ENCODE data around the gene HTT.
A peak's percentile ranks its signal among the peaks of the same experiment; 100 is the strongest.
"Not testable (repeated sequence)": the region's sequence is repeated elsewhere in the genome, so short reads cannot be mapped to it uniquely, and the experiment has no call there.

The HTT gene

GRCh38 chr4:3046623-3047022, 27.9 kb upstream of the HTT start:
- Histone ChIP-seq H3K4me3 (ENCODE audit: low read length) (no peak overlapping the region), H3K36me3 (ENCODE audit: control insufficient read depth, insufficient read depth, low read length) (no peaks in the 10 kb centered on the region), H3K27ac (ENCODE audit: low read length) (no peak overlapping the region), H3K27me3 (ENCODE audit: control insufficient read depth, insufficient read depth, low read length) (no peaks in the 10 kb centered on the region), H3K9me3 (ENCODE audit: control insufficient read depth, insufficient read depth, low read length) (no peaks in the 10 kb centered on the region), H3K4me1 (ENCODE audit: control insufficient read depth, insufficient read depth, low read length) (no peaks in the 10 kb centered on the region)
- no CpG with 5 or more reads among the region's 4 CpGs for WGBS (ENCODE audit: insufficient coverage, insufficient read length)
- DNase-seq (ENCODE audit: low read depth, low spot score) = no peak

- no peaks in the 10 kb centered on the region for H3K9me3 ChIP-seq (ENCODE audit: control insufficient read depth, insufficient read depth, low read length)
- no peak overlapping the region for H3K4me3 ChIP-seq (ENCODE audit: low read length)
- DNase-seq (ENCODE audit: low read depth, low spot score) = peak; percentile 39
- WGBS (ENCODE audit: insufficient coverage, insufficient read length) = no CpG with 5 or more reads among the region's 20 CpGs
- no peak overlapping the region for H3K27ac ChIP-seq (ENCODE audit: low read length)
- H3K36me3 ChIP-seq (ENCODE audit: control insufficient read depth, insufficient read depth, low read length) = no peaks in the 10 kb centered on the region
- H3K27me3 ChIP-seq (ENCODE audit: control insufficient read depth, insufficient read depth, low read length) = no peaks in the 10 kb centered on the region
- no peaks in the 10 kb centered on the region for H3K4me1 ChIP-seq (ENCODE audit: control insufficient read depth, insufficient read depth, low read length)
Measured at GRCh38 chr4:3047464-3048286, 26.8 kb upstream of the HTT start.

GRCh38 chr4:3051141-3051897, 23.2 kb upstream of the HTT start:
- H3K27me3 ChIP-seq (ENCODE audit: control insufficient read depth, insufficient read depth, low read length); DNase-seq (ENCODE audit: low read depth, low spot score); H3K9me3 ChIP-seq (ENCODE audit: control insufficient read depth, insufficient read depth, low read length); H3K4me3 ChIP-seq (ENCODE audit: low read length); H3K27ac ChIP-seq (ENCODE audit: low read length); H3K4me1 ChIP-seq (ENCODE audit: control insufficient read depth, insufficient read depth, low read length); H3K36me3 ChIP-seq (ENCODE audit: control insufficient read depth, insufficient read depth, low read length): not testable (repeated sequence)
- no CpG with 5 or more reads among the region's 12 CpGs for WGBS (ENCODE audit: insufficient coverage, insufficient read length)

- WGBS (ENCODE audit: insufficient coverage, insufficient read length) = no CpG with 5 or more reads among the region's 2 CpGs
Measured at GRCh38 chr4:3054169-3054759, 20.2 kb upstream of the HTT start.

GRCh38 chr4:3059943-3060342, 14.5 kb upstream of the HTT start:
- no CpG with 5 or more reads among the region's 6 CpGs for whole genome bisulfite sequencing (ENCODE audit: insufficient coverage, insufficient read length)
- DNase-seq (ENCODE audit: low read depth, low spot score) = no peak
- no peak overlapping the region for H3K27ac ChIP-seq (ENCODE audit: low read length)
- H3K36me3 ChIP-seq (ENCODE audit: control insufficient read depth, insufficient read depth, low read length) = no peaks in the 10 kb centered on the region
- no peaks in the 10 kb centered on the region for H3K4me1 ChIP-seq (ENCODE audit: control insufficient read depth, insufficient read depth, low read length)
- H3K27me3 ChIP-seq (ENCODE audit: control insufficient read depth, insufficient read depth, low read length) = no peaks in the 10 kb centered on the region
- no peak overlapping the region for H3K4me3 ChIP-seq (ENCODE audit: low read length)
- no peaks in the 10 kb centered on the region for H3K9me3 ChIP-seq (ENCODE audit: control insufficient read depth, insufficient read depth, low read length)

More at GRCh38 chr4:3054169-3054759, 20.2 kb upstream of the HTT start:
- Histone ChIP-seq H3K4me3 (ENCODE audit: low read length) (no peak overlapping the region), H3K27ac (ENCODE audit: low read length) (no peak overlapping the region), H3K27me3 (ENCODE audit: control insufficient read depth, insufficient read depth, low read length) (no peaks in the 10 kb centered on the region), H3K4me1 (ENCODE audit: control insufficient read depth, insufficient read depth, low read length) (no peaks in the 10 kb centered on the region), H3K36me3 (ENCODE audit: control insufficient read depth, insufficient read depth, low read length) (no peaks in the 10 kb centered on the region), H3K9me3 (ENCODE audit: control insufficient read depth, insufficient read depth, low read length) (no peaks in the 10 kb centered on the region)
- no peak for DNase-seq (ENCODE audit: low read depth, low spot score)

- no peak overlapping the region for H3K4me3 ChIP-seq (ENCODE audit: low read length)
- no peaks in the 10 kb centered on the region for H3K27me3 ChIP-seq (ENCODE audit: control insufficient read depth, insufficient read depth, low read length)
- H3K27ac ChIP-seq (ENCODE audit: low read length) = no peak overlapping the region
- no peaks in the 10 kb centered on the region for H3K9me3 ChIP-seq (ENCODE audit: control insufficient read depth, insufficient read depth, low read length)
- no CpG with 5 or more reads among the region's 6 CpGs for WGBS (ENCODE audit: insufficient coverage, insufficient read length)
- no peaks in the 10 kb centered on the region for H3K36me3 ChIP-seq (ENCODE audit: control insufficient read depth, insufficient read depth, low read length)
- no peaks in the 10 kb centered on the region for H3K4me1 ChIP-seq (ENCODE audit: control insufficient read depth, insufficient read depth, low read length)
- DNase-seq (ENCODE audit: low read depth, low spot score) = no peak
Measured at GRCh38 chr4:3060946-3061345, 13.5 kb upstream of the HTT start.

GRCh38 chr4:3062471-3062870, 12.0 kb upstream of the HTT start:
- Histone ChIP-seq H3K4me1 (ENCODE audit: control insufficient read depth, insufficient read depth, low read length) (no peaks in the 10 kb centered on the region), H3K36me3 (ENCODE audit: control insufficient read depth, insufficient read depth, low read length) (no peaks in the 10 kb centered on the region), H3K27me3 (ENCODE audit: control insufficient read depth, insufficient read depth, low read length) (no peaks in the 10 kb centered on the region), H3K4me3 (ENCODE audit: low read length) (no peak overlapping the region), H3K9me3 (ENCODE audit: control insufficient read depth, insufficient read depth, low read length) (no peaks in the 10 kb centered on the region), H3K27ac (ENCODE audit: low read length) (no peak overlapping the region)
- WGBS (ENCODE audit: insufficient coverage, insufficient read length) = no CpG with 5 or more reads among the region's 12 CpGs
- no peak for DNase-seq (ENCODE audit: low read depth, low spot score)

GRCh38 chr4:3065551-3065950, 8.9 kb upstream of the HTT start:
- no peaks in the 10 kb centered on the region for H3K27me3 ChIP-seq (ENCODE audit: control insufficient read depth, insufficient read depth, low read length)
- H3K4me3 ChIP-seq (ENCODE audit: low read length) = no peak overlapping the region
- WGBS (ENCODE audit: insufficient coverage, insufficient read length) = no CpG with 5 or more reads among the region's 3 CpGs
- no peak for DNase-seq (ENCODE audit: low read depth, low spot score)
- H3K9me3 ChIP-seq (ENCODE audit: control insufficient read depth, insufficient read depth, low read length) = no peaks in the 10 kb centered on the region
- H3K4me1 ChIP-seq (ENCODE audit: control insufficient read depth, insufficient read depth, low read length) = no peaks in the 10 kb centered on the region
- no peak overlapping the region for H3K27ac ChIP-seq (ENCODE audit: low read length)
- H3K36me3 ChIP-seq (ENCODE audit: control insufficient read depth, insufficient read depth, low read length) = no peaks in the 10 kb centered on the region

GRCh38 chr4:3066836-3067400, 7.6 kb upstream of the HTT start:
- no peak overlapping the region for H3K27ac ChIP-seq (ENCODE audit: low read length)
- H3K4me1 ChIP-seq (ENCODE audit: control insufficient read depth, insufficient read depth, low read length) = no peaks in the 10 kb centered on the region
- H3K4me3 ChIP-seq (ENCODE audit: low read length) = no peak overlapping the region
- H3K27me3 ChIP-seq (ENCODE audit: control insufficient read depth, insufficient read depth, low read length) = no peaks in the 10 kb centered on the region
- no peak for DNase-seq (ENCODE audit: low read depth, low spot score)
- H3K9me3 ChIP-seq (ENCODE audit: control insufficient read depth, insufficient read depth, low read length) = no peaks in the 10 kb centered on the region
- no CpG with 5 or more reads among the region's 6 CpGs for WGBS (ENCODE audit: insufficient coverage, insufficient read length)
- H3K36me3 ChIP-seq (ENCODE audit: control insufficient read depth, insufficient read depth, low read length) = no peaks in the 10 kb centered on the region

- WGBS (ENCODE audit: insufficient coverage, insufficient read length) = no CpG with 5 or more reads among the region's 6 CpGs
- no peaks in the 10 kb centered on the region for H3K9me3 ChIP-seq (ENCODE audit: control insufficient read depth, insufficient read depth, low read length)
- H3K27me3 ChIP-seq (ENCODE audit: control insufficient read depth, insufficient read depth, low read length) = no peaks in the 10 kb centered on the region
- no peak overlapping the region for H3K4me3 ChIP-seq (ENCODE audit: low read length)
- H3K27ac ChIP-seq (ENCODE audit: low read length) = no peak overlapping the region
- H3K36me3 ChIP-seq (ENCODE audit: control insufficient read depth, insufficient read depth, low read length) = no peaks in the 10 kb centered on the region
- DNase-seq (ENCODE audit: low read depth, low spot score) = no peak
- no peaks in the 10 kb centered on the region for H3K4me1 ChIP-seq (ENCODE audit: control insufficient read depth, insufficient read depth, low read length)
Measured at GRCh38 chr4:3067473-3068001, 6.9 kb upstream of the HTT start.
